NCI-H1694 treated with DMSO at 0.1 percent for 48 hours (cell line): Measurements from ENCODE around the gene HMGCS2.
"Not testable (repeated sequence)": the region's sequence is repeated elsewhere in the genome, so short reads cannot be mapped to it uniquely, and the experiment has no call there.

Source experiments
- DNase-seq: peaks from one replicate; lab custom pipeline; 2025; lab: John Stamatoyannopoulos, UW

The HMGCS2 gene

GRCh38 chr1:119790451-119791198, 21.9 kb upstream of the HMGCS2 start:
- DNase-seq, result no peak

GRCh38 chr1:119787776-119788175, 19.1 kb upstream of the HMGCS2 start:
- DNase-seq, result no peak

- DNase-seq, result not testable (repeated sequence)
Measured at GRCh38 chr1:119786473-119787050, 17.9 kb upstream of the HMGCS2 start.

- DNase-seq, result not testable (repeated sequence)
Measured at GRCh38 chr1:119786046-119786445, 17.3 kb upstream of the HMGCS2 start.

GRCh38 chr1:119784191-119784781, 15.6 kb upstream of the HMGCS2 start:
- no peak for DNase-seq

GRCh38 chr1:119783354-119784185, 14.9 kb upstream of the HMGCS2 start:
- no peak for DNase-seq

- no peak for DNase-seq
Measured at GRCh38 chr1:119782631-119783325, 14.1 kb upstream of the HMGCS2 start.

- DNase-seq, result no peak
Measured at GRCh38 chr1:119781434-119782210, 12.9 kb upstream of the HMGCS2 start.

GRCh38 chr1:119779869-119780356, 11.2 kb upstream of the HMGCS2 start:
- no peak for DNase-seq

GRCh38 chr1:119778886-119779560, 10.3 kb upstream of the HMGCS2 start:
- no peak for DNase-seq

- no peak for DNase-seq
Measured at GRCh38 chr1:119778359-119778758, 9.7 kb upstream of the HMGCS2 start.

GRCh38 chr1:119774746-119775490, 6.2 kb upstream of the HMGCS2 start:
- no peak for DNase-seq

GRCh38 chr1:119773711-119774241, 5.1 kb upstream of the HMGCS2 start:
- DNase-seq, result no peak

GRCh38 chr1:119772298-119772697, 3.6 kb upstream of the HMGCS2 start:
- DNase-seq, result no peak

GRCh38 chr1:119771770-119772169, 3.1 kb upstream of the HMGCS2 start:
- DNase-seq, result no peak

GRCh38 chr1:119771016-119771415, 2.3 kb upstream of the HMGCS2 start:
- peak; percentile 25 for DNase-seq

- DNase-seq, result no peak
Measured at GRCh38 chr1:119767486-119767885, 1.2 kb downstream of the HMGCS2 start.

GRCh38 chr1:119766374-119766794, 2.3 kb downstream of the HMGCS2 start:
- DNase-seq, result no peak

GRCh38 chr1:119764220-119764619, 4.5 kb downstream of the HMGCS2 start:
- DNase-seq, result no peak
